Activated CD4-positive, alpha-beta T cell treated with anti-CD3 and anti-CD28 coated beads, Interleukin-2, amount 50 U/mL, for 48 hours (primary cell): ENCODE data around the gene RGS14.
"Not testable (repeated sequence)": the region's sequence is repeated elsewhere in the genome, so short reads cannot be mapped to it uniquely, and the experiment has no call there.

Source experiments
- DNase-seq, 2 experiments: peaks; one replicate each; pipeline ENCODE4 v3.0.0-alpha.2; 2020

The RGS14 gene

DNA sequence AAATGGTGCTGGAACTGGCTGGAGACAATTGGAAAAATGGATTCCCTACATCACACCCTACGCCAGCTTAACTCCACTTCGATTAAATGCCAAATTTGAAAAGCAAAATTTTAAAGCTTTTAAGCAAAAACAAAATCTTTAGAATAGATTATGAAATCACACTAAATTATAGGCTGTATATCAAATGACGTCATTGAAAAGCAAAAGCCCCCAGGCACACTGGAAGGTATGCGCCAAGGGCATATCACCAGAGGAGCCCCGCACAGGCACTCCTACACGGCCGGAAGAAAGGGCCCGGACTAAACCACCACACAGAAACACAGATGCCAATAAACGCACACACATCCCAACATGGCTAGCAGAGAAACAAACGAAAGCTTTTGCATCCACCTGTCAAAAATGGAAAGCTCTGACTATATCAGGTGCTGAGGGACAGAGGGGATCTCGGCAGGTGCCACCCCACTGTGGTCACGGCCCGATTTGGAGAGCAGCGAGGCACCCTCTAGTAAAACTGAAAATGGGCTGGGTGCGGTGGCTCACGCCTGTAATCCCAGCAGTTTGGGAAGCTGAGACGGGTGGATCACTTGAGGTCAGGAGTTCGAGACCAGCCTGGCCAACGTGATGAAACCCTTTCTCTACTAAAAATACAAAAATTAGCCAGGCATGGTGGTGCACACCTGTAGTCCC is 29.0 kb upstream of the RGS14 start:
- DNase-seq: no peak

DNA sequence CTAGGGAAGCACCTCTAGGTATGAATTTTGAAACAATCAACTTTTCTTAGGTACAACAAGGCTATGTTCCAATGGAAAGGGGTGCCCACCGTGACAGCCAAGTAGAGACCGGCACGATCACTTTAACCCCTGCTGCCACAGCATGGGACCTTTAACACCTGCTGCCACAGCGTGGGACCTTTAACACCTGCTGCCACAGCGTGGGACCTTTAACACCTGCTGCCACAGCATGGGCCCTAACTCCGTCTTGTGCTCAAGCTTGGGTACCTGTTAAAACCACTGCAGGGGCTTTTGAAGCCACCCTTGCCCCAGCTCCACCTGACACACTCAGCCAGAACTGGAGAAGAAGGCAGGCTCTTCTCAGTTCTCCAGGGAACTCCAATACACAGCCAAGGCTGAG is 27.8 kb upstream of the RGS14 start:
- no peak for DNase-seq

- DNase-seq: no peak
These were observed 26.5 kb upstream of the RGS14 start for GRCh38 chr5:177330991-177331842.

DNA sequence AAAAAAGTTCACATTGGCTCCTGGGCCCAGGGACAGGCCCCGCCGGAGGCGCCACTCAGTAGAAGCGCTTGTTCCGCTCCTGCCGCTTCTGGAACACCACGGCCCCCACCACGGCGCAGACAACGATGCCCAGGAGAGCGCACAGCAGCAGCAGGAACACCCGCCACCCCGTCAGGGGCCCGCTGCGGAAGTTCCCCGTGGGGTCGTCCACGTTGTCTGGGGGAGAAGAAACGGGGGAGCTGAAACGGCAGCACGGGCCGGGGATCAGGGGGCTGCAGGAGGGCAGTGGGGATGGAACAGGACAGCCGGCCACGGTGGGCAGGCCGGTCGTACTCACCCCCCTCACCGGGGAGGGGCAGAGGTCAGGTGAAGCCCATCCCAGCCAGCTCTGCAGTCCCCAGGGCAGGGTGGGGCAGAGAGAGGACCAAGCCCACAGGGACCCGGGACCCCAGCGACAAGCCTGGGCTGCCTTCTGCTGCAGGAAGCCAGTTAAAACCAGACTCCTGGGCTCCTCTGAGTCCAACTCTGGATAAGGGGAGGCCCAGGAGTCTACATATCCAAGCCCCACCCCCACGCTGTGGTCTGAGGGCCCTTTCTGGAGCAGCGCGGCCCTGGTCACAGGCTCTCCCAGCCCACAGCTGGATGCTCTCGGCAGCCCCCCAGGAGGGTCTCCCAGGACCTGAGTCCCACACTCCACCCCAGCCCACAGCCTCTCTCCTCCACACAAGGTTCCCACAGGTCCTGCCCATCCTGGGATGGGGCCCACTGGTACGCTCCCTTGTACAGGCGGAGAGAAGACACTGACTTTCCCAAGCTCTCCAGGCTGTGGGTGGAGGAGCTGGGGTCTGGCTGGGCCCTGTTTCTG is 25.5 kb upstream of the RGS14 start:
- no peak for DNase-seq

GRCh38 chr5:177332896-177333260 is 24.8 kb upstream of the RGS14 start:
- DNase-seq: no peak

DNA sequence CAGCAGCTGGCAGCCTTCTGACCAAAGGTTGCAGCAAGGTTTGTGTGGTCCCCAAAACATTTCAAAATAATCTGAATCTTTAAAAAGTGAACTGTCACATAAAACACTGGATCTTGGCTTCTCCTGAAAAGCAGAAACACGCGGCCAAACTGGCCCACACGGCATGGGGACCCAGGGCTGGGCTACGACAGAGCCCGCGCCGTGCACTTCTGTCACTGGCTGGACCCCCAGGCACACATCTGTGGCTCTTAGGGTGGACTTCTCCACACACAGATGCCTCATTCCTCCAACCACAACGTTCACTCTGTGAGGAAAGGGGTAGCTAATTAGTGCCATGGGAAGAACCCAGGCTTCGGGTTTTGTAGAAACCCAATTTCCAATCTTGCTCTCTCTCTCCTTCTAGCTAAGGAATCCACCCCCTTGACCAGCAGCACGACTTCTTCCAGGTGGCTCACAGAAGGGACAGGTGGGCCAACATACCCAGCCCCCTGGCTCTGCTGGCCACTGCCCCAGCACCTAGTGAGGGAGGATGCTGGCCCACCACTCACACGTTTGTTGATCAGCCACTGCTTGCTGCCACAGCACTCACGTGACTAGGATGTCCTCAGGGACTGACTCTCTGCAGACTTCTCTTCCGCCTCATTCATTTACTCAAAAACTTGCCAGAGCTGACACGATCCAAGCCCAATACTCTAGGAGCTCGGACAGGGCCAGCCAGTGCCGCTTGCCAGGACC is 24.1 kb upstream of the RGS14 start:
- no peak for DNase-seq

DNA sequence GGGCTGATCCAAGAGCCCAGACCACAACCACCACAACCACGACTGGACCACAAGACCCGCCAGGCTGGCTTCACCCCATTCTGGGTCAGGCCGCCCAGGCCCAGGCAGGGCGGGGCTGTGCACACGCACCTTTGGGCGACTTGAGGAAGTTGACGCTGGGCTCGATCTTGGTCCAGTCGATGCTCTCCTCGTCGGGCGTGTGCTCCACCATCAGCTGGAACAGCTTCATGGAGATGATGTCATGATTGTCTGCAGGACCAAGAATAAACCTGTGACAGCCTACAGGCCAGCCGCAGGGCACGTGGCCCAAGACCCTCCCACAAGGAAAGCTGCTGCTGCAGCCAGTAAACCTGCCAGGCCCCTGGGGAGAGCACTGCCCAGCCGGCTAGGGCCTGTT is 23.6 kb upstream of the RGS14 start:
- no peak for DNase-seq

DNA sequence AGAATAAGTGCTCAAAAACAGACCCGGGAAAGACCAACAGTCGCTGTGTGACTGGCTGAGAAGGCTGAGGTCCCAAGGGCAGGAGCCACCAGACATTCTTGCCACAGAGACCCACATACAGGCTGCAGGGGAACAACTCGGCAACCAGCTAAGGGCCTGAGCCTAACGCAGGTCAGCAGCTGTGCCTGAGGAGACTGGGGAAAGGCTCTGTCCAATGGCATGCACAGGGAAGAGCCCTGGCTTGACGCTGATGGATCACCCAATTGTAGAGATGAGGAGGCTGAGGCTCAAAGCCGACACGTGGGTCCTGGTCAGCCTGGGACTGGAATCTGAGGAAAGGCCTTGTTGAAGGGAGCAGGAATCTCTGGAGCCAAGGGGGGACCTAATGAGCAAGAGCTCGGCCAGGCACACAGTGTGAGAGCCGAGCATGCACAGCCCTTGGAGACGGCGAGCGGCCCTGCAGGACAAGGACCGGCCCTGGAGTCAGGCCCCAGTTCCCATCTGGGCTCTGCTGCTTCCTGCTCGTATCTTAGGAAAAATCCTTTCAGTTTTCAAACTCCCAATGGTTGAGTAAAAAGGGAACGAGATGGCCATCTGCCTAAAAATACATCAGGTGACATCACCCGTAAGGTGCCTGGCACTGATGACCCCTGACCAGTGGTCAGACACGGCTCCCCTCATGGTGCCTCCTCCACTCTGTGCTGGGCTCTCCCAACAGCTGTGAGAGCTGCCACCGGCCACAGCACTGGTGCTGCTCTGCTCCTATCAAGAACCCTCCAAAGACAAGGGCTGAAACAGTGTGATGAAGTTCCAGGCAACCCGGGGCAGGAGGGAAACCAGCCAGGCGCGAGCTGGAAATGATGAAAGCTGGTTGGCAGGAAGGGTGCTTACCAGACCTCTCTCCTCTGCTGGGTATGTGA is 22.7 kb upstream of the RGS14 start:
- DNase-seq: no peak

- no peak for DNase-seq
These were observed 22.0 kb upstream of the RGS14 start for GRCh38 chr5:177335701-177336065.

DNA sequence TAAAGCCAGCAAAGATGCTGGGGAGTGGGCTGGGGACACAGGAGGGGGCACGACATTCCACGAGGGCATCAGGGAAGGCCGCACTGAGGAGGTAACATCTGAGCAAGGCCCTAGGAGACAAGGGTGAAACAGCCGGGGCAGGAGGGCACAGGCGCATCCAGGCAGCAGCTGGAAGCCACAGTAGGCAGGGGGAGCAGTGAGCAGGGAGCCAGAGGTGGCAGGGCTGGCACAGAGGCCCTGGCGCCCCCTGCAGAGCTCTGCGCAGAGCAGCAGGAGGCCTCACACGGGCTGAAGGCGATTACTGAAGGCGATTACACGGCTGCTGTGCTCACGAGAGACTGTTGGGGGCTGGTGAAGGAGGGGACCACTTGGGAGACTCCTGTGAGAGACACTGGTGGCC is 21.6 kb upstream of the RGS14 start:
- peak; percentile 26 to 42 for DNase-seq

GRCh38 chr5:177336603-177337494 is 20.9 kb upstream of the RGS14 start:
- no peak for DNase-seq

- no peak for DNase-seq
These were observed 19.2 kb upstream of the RGS14 start for GRCh38 chr5:177338251-177339106.

- no peak for DNase-seq
These were observed 18.6 kb upstream of the RGS14 start for GRCh38 chr5:177339107-177339638.

DNA sequence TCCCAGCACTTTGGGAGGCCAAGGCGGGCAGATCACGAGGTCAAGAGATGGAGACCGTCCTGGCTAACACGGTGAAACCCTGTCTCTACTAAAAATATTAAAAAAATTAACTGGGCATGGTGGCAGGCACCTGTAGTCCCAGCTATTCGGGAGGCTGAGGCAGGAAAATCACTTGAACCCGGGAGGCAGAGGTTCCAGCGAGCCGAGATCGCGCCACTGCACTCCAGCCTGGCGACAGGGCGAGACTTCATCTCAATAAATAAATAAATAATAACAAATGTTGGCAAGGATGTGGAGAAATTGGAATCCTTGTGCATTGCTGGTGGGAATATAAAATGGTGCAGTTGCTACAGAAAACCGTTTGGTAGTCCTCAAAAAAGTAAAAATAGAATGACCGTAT is 14.7 kb upstream of the RGS14 start:
- DNase-seq: not testable (repeated sequence)

GRCh38 chr5:177343777-177344176 is 13.9 kb upstream of the RGS14 start:
- no peak for DNase-seq

DNA sequence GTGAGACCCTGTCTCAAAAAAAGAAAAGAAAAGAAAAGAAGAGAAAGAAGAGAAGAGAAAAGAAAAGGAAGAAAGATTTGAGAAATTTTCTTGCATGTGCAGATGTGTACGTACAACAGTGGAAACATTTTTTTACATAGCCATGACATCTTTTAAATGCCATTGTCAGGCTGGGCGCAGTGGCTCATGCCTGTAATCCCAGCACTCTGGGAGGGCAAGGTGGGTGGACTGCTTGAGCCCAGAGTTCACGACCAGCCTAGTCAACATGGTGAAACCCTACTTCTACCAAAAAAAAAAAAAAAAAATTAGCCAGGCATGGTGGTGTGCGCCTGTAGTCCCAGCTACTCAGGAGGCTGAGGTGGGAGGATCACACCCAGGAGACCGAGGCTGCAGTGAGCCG is 12.8 kb upstream of the RGS14 start:
- DNase-seq: no peak

- DNase-seq: no peak
These were observed 10.9 kb upstream of the RGS14 start for GRCh38 chr5:177346820-177347219.

DNA sequence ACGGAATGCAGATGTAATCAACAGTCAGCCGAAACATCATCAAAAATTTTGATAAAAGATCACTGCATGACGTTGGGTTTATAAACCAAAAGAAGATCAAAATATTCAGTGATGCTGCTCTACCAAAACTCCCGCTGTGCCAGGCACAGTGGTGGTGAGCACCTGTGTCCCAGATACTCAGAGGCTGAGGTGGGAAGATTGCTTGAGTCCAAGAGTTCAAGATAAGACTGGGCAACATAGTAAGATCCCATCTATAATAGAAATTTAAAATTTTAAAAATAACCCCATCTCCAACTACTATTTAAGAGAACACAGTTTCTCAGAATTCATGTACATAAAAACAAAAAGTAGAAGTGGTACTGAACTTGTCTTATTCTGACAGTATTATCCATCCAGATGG is 10.0 kb upstream of the RGS14 start:
- no peak for DNase-seq

DNA sequence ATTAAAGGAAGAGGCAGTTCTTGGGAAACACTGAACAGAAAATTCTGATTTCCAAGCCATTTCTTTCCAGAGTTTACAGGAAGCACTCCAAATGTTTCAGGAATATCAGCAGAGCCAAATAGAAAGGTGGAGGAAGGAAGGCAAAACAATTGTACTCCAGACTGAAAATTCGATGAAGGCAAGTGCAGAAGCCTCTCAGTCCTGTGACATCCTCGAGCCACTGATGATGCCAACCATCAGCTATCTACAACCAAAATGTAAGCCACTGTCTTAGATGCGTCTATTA is 8.4 kb upstream of the RGS14 start:
- DNase-seq: no peak

GRCh38 chr5:177349762-177350161 is 8.0 kb upstream of the RGS14 start:
- DNase-seq: no peak
